22Rv1 (cell line): ENCODE data around the gene OR1N1.

Experiments used
- ZFX ChIP-seq: fragments of 450-650 bp; IDR thresholded peaks from 2 replicates; pipeline ENCODE4 v1.6.1; 2017; ENCODE audit warnings: antibody characterized with exemption, borderline replicate concordance
- TF ChIP-seq, protein P1 (sequence below): fragments of 450-650 bp; IDR thresholded peaks from 2 replicates; pipeline ENCODE4 v1.5.1; 2017; ENCODE audit warnings: mild to moderate bottlenecking

DNA sequence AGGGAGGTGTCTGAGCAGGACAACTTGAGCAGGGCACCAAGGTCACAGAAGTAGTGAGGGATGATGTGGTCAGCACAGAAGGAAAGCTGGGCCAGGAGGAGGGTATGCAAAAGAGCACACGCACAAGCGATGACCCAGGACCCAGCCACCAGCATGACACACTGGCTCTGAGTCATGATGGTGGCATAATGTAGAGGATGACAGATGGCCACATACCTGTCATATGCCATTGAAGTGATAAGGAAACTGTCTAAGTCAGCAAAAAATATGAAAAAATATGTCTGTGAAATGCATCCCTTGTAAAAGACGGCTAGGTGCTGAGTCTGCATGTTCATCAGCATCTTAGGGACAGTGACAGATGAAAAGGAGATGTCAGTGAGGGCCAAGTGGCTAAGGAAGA is 49.7 kb downstream of the OR1N1 start:
- TF ChIP-seq, protein P1, sequence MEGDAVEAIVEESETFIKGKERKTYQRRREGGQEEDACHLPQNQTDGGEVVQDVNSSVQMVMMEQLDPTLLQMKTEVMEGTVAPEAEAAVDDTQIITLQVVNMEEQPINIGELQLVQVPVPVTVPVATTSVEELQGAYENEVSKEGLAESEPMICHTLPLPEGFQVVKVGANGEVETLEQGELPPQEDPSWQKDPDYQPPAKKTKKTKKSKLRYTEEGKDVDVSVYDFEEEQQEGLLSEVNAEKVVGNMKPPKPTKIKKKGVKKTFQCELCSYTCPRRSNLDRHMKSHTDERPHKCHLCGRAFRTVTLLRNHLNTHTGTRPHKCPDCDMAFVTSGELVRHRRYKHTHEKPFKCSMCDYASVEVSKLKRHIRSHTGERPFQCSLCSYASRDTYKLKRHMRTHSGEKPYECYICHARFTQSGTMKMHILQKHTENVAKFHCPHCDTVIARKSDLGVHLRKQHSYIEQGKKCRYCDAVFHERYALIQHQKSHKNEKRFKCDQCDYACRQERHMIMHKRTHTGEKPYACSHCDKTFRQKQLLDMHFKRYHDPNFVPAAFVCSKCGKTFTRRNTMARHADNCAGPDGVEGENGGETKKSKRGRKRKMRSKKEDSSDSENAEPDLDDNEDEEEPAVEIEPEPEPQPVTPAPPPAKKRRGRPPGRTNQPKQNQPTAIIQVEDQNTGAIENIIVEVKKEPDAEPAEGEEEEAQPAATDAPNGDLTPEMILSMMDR: no peak
- no peak for TF ChIP-seq ZFX
